ENCODE data around the gene SPDYE2B.
"Not testable (repeated sequence)": the region's sequence is repeated elsewhere in the genome, so short reads cannot be mapped to it uniquely, and the experiment has no call there.

DNA sequence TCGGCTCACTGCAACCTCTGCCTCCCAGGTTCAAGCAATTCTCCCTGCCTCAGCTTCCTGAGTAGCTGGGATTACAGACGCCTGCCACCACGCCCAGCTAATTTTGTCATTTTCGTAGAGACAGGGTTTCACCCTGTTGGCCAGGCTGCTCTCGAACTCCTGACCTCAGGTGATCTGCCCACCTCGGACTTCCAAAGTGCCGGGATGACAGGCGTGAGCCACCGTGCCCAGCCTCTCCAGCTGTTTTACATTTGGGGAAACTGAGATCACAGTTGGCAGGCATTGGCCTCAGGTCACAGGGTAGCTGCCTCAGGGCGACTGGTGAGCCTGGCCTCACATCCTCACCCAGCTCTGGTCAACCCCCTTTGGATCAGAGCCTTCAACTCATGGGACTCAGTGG, 40.4 kb upstream of the SPDYE2B start:
- TF ChIP-seq, protein P1, sequence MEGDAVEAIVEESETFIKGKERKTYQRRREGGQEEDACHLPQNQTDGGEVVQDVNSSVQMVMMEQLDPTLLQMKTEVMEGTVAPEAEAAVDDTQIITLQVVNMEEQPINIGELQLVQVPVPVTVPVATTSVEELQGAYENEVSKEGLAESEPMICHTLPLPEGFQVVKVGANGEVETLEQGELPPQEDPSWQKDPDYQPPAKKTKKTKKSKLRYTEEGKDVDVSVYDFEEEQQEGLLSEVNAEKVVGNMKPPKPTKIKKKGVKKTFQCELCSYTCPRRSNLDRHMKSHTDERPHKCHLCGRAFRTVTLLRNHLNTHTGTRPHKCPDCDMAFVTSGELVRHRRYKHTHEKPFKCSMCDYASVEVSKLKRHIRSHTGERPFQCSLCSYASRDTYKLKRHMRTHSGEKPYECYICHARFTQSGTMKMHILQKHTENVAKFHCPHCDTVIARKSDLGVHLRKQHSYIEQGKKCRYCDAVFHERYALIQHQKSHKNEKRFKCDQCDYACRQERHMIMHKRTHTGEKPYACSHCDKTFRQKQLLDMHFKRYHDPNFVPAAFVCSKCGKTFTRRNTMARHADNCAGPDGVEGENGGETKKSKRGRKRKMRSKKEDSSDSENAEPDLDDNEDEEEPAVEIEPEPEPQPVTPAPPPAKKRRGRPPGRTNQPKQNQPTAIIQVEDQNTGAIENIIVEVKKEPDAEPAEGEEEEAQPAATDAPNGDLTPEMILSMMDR (IDR thresholded peaks at IDR 0.05), result not testable (repeated sequence)
- TF ChIP-seq, protein P2, sequence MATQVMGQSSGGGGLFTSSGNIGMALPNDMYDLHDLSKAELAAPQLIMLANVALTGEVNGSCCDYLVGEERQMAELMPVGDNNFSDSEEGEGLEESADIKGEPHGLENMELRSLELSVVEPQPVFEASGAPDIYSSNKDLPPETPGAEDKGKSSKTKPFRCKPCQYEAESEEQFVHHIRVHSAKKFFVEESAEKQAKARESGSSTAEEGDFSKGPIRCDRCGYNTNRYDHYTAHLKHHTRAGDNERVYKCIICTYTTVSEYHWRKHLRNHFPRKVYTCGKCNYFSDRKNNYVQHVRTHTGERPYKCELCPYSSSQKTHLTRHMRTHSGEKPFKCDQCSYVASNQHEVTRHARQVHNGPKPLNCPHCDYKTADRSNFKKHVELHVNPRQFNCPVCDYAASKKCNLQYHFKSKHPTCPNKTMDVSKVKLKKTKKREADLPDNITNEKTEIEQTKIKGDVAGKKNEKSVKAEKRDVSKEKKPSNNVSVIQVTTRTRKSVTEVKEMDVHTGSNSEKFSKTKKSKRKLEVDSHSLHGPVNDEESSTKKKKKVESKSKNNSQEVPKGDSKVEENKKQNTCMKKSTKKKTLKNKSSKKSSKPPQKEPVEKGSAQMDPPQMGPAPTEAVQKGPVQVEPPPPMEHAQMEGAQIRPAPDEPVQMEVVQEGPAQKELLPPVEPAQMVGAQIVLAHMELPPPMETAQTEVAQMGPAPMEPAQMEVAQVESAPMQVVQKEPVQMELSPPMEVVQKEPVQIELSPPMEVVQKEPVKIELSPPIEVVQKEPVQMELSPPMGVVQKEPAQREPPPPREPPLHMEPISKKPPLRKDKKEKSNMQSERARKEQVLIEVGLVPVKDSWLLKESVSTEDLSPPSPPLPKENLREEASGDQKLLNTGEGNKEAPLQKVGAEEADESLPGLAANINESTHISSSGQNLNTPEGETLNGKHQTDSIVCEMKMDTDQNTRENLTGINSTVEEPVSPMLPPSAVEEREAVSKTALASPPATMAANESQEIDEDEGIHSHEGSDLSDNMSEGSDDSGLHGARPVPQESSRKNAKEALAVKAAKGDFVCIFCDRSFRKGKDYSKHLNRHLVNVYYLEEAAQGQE (IDR thresholded peaks at IDR 0.05; ENCODE audit: low read depth, low read length), result not testable (repeated sequence)
- not testable (repeated sequence) for TF ChIP-seq JUND (IDR thresholded peaks at IDR 0.05); ELF1 (IDR thresholded peaks at IDR 0.05); TCF12 (IDR thresholded peaks at IDR 0.05); EZH2phosphoT487 (IDR thresholded peaks at IDR 0.05; ENCODE audit: borderline replicate concordance, low read depth); NFIC (IDR thresholded peaks at IDR 0.05; ENCODE audit: borderline replicate concordance); CHD2 (IDR thresholded peaks at IDR 0.05; ENCODE audit: low read length, partially characterized antibody); EP300 (IDR thresholded peaks at IDR 0.05; ENCODE audit: borderline replicate concordance in 1 of 2, low read depth in 1 of 2, low read length in 1 of 2); GATA2 (CRISPR knock-in tag; IDR thresholded peaks at IDR 0.05)
